Neuron (in vitro differentiated cells): Measurements from ENCODE around the gene PSIP1.
A peak's percentile ranks its signal among the peaks of the same experiment; 100 is the strongest.

ENCODE experiments used
- H2AFZ ChIP-seq: one replicate; pipeline ENCODE4 v1.6.1; 2013; ENCODE audit warnings: low read depth, mild to moderate bottlenecking, inconsistent platforms, low read length, moderate library complexity
- H3K27me3 ChIP-seq: one replicate; pipeline ENCODE4 v1.6.1; 2013; ENCODE audit warnings: low read length; ENCODE audit not compliant: insufficient read depth
- H3K36me3 ChIP-seq: one replicate; pipeline ENCODE4 v1.6.1; 2013; ENCODE audit warnings: low read length; ENCODE audit not compliant: insufficient read depth
- H3K4me1 ChIP-seq: one replicate; pipeline ENCODE4 v1.6.1; 2013; ENCODE audit warnings: low read length; ENCODE audit not compliant: insufficient read depth
- H3K4me3 ChIP-seq: 2 replicates; pipeline ENCODE4 v1.5.1; 2013; ENCODE audit warnings: mild to moderate bottlenecking, low read length, moderate library complexity
- H3K9me3 ChIP-seq: one replicate; pipeline ENCODE4 v1.6.1; 2013; ENCODE audit warnings: low read length

The PSIP1 gene

DNA sequence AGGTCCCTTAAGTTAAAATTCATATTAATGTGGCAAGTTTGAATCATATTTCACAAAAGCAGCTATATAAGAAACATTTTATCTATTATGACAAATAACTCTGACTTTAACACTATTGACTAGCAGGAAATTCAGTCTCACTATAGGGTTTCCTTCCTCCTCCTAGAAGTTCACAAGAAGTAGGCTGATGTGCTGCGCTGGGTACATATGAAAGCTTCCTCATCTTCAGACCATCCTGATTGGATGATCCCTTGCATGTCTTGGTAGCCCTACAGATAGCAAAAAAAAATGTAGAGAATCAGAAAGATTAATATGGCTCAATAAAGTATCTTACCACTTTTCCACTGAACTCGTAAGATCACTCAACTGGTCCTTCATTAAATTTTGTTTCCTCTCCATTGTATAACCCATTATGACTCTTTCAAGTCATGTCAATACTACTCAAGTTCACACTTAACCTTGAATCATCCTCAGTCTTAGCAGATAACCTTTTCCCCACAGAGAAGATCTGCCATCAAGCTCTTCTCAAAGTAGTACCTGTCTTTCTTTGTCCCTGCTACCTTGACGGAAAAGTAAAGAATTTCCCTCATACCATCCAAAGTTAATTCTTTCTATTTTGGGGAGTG is 11.5 kb upstream of the PSIP1 start:
- H3K4me1 ChIP-seq, result no peaks in the 10 kb centered on the region
- no peaks in the 10 kb centered on the region for H3K9me3 ChIP-seq
- no peaks in the 10 kb centered on the region for H3K36me3 ChIP-seq
- no peak overlapping the region for H2AFZ ChIP-seq
- H3K27me3 ChIP-seq, result no peaks in the 10 kb centered on the region
- H3K4me3 ChIP-seq, result no peak overlapping the region

DNA sequence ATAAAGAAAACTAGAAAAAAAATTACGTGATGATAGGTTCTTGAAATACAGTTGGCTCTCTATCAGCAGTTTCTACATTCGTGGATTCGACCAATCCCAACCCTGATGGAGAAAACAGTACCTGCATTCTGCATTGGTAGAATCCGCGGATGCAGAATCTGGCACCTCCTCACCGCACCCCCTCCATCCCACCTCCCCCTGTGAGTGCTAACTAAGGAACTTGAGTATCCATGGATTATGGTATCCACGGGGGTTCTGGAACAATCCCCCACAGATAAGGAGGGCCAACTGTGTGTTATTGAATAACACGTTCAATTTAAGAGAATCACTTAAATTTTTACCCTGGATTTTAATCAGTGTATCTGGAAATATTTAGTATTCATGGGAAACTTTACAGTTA is 10.5 kb upstream of the PSIP1 start:
- no peaks in the 10 kb centered on the region for H3K9me3 ChIP-seq
- no peak overlapping the region for H2AFZ ChIP-seq
- no peaks in the 10 kb centered on the region for H3K27me3 ChIP-seq
- no peak overlapping the region for H3K4me3 ChIP-seq
- H3K4me1 ChIP-seq, result no peaks in the 10 kb centered on the region
- no peaks in the 10 kb centered on the region for H3K36me3 ChIP-seq

- Histone ChIP-seq H3K9me3 (no peaks in the 10 kb centered on the region), H3K4me1 (no peaks in the 10 kb centered on the region), H2AFZ (no peak overlapping the region), H3K27me3 (no peaks in the 10 kb centered on the region), H3K4me3 (no peak overlapping the region), H3K36me3 (no peaks in the 10 kb centered on the region)
These were observed 9.1 kb upstream of the PSIP1 start for GRCh38 chr9:15519831-15520230.

GRCh38 chr9:15513335-15513734 is 2.6 kb upstream of the PSIP1 start:
- Histone ChIP-seq H3K36me3 (peaks cover 6% of the 10 kb centered on the region), H3K4me1 (peaks cover 25% of the 10 kb centered on the region), H3K4me3 (no peak overlapping the region), H3K9me3 (no peaks in the 10 kb centered on the region), H2AFZ (no peak overlapping the region), H3K27me3 (no peaks in the 10 kb centered on the region)

DNA sequence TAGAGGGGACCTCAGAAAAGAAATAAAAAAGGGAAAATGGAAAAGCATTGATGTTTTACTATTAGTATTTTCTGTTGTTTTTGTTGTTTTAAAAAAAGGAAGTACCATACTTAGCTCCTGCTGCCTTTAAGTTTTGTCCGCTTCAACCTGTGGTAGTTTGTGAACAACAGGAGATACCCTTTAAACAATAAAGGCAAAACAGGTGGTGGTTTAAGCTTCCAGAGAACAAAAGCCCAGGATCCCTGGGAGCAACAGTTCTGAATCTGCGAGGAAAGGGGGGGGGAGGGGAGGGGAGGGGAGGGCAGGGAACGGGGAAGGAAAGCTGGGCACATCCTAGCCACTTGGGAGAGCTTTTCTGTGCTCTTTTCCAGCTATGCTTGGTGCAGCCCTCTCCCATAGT is 2.1 kb upstream of the PSIP1 start:
- no peaks in the 10 kb centered on the region for H3K27me3 ChIP-seq
- H3K36me3 ChIP-seq, result peaks cover 11% of the 10 kb centered on the region
- H3K4me1 ChIP-seq, result peaks cover 28% of the 10 kb centered on the region
- H3K4me3 ChIP-seq, result no peak overlapping the region
- H2AFZ ChIP-seq, result no peak overlapping the region
- H3K9me3 ChIP-seq, result no peaks in the 10 kb centered on the region

DNA sequence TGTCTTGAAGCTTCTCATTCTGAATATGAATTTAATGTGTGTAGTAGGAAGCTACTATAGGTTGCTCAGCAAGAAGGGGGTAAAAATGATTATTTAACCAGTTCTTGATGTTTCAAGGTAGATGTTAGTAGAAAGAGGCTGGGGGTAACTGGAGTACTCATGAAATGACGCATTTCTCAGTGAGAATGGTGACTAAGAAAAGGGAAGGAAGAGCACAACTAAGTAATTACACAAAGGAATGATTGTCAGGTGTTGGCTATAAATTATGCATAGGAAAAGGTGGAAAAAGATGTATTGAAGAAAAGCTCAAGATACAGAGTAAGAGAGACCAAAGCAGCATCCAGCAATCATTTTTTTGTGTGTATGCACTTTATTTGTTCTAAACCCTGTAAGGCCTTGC is 1.4 kb upstream of the PSIP1 start:
- H3K36me3 ChIP-seq, result peaks cover 17% of the 10 kb centered on the region
- H3K27me3 ChIP-seq, result no peaks in the 10 kb centered on the region
- peaks cover 28% of the 10 kb centered on the region for H3K4me1 ChIP-seq
- H3K4me3 ChIP-seq, result no peak overlapping the region
- H2AFZ ChIP-seq, result no peak overlapping the region
- H3K9me3 ChIP-seq, result no peaks in the 10 kb centered on the region

DNA sequence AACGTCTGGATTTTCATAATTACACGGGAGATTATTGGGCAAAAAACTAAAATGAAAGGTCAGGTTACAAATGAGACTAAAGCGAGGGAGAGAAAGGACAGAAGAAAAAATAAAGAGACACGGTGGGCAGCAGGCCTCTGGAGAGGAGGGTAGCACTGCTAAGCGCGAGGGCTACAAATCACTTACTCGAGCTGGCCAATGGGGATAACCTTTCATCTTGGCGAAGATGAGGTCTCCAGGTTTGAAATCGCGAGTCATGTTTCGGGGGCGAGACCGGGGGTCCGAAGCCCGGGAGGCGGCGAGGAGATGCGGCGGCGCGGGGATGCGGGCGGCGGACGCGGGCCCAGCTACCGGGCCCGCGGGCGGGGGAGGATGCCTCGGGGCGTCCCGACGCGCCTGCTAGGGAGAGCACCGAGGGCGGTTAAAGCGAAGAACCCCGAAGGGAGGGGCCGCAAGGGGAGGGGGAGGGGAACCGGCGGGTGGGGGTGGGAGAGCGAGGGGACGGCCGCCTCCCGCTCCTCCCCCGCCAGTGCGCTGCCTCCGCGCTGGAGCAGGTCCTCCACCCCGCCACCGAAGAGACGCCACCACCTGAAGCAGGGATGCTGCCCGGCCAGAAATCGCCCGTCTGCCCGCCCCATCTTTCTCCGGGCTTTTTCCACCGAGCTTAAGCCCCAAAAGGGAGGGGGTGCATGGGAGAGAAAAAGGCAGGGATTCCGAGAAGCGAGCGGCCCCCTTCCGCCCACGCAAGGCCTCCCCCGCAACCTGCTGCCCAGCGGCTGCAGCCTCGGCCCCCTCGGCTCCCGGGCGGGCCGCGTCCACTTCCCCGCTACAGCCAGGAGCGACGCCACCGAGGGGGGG is 610 bp downstream of the PSIP1 start:
- Histone ChIP-seq H3K4me3 (peak overlapping the region; percentile 81), H3K9me3 (no peaks in the 10 kb centered on the region), H3K4me1 (peaks cover 28% of the 10 kb centered on the region), H3K27me3 (no peaks in the 10 kb centered on the region), H2AFZ (peak overlapping the region; percentile 60), H3K36me3 (peaks cover 38% of the 10 kb centered on the region)

GRCh38 chr9:15505921-15506320 is 4.8 kb downstream of the PSIP1 start:
- Histone ChIP-seq H3K4me3 (no peak overlapping the region), H3K27me3 (no peaks in the 10 kb centered on the region), H3K9me3 (no peaks in the 10 kb centered on the region), H3K4me1 (peaks cover 15% of the 10 kb centered on the region), H3K36me3 (peaks cover 73% of the 10 kb centered on the region), H2AFZ (no peak overlapping the region)

DNA sequence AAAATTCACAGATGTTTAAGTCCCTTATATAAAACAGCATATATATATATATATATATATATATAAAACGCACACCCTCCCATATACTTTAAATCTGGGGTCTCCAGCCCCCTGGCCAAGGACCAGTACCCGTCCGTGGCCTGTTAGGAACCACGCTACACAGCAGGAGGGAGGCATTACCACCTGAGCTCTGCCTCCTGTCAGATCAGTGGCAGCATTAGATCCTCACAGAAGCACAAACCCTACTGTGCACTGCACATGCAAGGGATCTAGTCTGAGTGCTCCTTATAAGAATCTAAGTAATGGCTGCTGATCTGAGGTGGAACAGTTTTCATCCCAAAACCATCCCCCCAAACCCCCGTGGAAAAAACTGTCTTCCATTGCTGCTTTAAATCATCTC is 9.0 kb downstream of the PSIP1 start:
- H3K36me3 ChIP-seq, result peaks cover 75% of the 10 kb centered on the region

GRCh38 chr9:15501179-15501578 is 9.6 kb downstream of the PSIP1 start:
- no peak overlapping the region for H2AFZ ChIP-seq
- peaks cover 70% of the 10 kb centered on the region for H3K36me3 ChIP-seq
- no peaks in the 10 kb centered on the region for H3K9me3 ChIP-seq
- no peaks in the 10 kb centered on the region for H3K4me1 ChIP-seq
- no peaks in the 10 kb centered on the region for H3K27me3 ChIP-seq
- H3K4me3 ChIP-seq, result no peak overlapping the region

More for the DNA sequence above, 9.0 kb downstream of the PSIP1 start:
- Histone ChIP-seq H2AFZ (no peak overlapping the region), H3K27me3 (no peaks in the 10 kb centered on the region), H3K9me3 (no peaks in the 10 kb centered on the region), H3K4me3 (no peak overlapping the region), H3K4me1 (no peaks in the 10 kb centered on the region)

DNA sequence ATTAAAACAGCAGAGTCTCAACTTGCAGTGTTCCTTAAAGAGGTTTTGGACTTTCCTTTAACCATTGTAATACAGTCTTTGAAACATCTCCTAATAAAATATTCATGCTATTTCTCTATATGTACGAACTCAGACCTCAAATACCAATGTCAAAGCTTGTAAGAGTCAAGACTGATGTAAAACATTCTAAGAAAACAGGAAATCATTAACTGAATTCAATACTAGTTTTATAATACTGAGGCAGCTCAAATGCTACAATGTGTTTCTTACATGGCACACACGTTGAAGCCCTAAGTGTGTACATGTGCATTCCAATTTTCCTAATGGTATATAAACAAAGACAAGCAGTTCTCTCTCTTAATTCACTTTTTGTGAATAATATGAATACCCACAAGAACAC is 11.6 kb downstream of the PSIP1 start:
- H3K36me3 ChIP-seq, result peaks cover 56% of the 10 kb centered on the region
- no peak overlapping the region for H3K4me3 ChIP-seq
- H2AFZ ChIP-seq, result no peak overlapping the region
- no peaks in the 10 kb centered on the region for H3K9me3 ChIP-seq
- H3K27me3 ChIP-seq, result no peaks in the 10 kb centered on the region
- no peaks in the 10 kb centered on the region for H3K4me1 ChIP-seq

- no peaks in the 10 kb centered on the region for H3K27me3 ChIP-seq
- H3K4me1 ChIP-seq, result no peaks in the 10 kb centered on the region
- no peak overlapping the region for H3K4me3 ChIP-seq
- peaks cover 52% of the 10 kb centered on the region for H3K36me3 ChIP-seq
- no peak overlapping the region for H2AFZ ChIP-seq
- H3K9me3 ChIP-seq, result peaks cover 3% of the 10 kb centered on the region
These were observed 12.3 kb downstream of the PSIP1 start for GRCh38 chr9:15498246-15498995.

DNA sequence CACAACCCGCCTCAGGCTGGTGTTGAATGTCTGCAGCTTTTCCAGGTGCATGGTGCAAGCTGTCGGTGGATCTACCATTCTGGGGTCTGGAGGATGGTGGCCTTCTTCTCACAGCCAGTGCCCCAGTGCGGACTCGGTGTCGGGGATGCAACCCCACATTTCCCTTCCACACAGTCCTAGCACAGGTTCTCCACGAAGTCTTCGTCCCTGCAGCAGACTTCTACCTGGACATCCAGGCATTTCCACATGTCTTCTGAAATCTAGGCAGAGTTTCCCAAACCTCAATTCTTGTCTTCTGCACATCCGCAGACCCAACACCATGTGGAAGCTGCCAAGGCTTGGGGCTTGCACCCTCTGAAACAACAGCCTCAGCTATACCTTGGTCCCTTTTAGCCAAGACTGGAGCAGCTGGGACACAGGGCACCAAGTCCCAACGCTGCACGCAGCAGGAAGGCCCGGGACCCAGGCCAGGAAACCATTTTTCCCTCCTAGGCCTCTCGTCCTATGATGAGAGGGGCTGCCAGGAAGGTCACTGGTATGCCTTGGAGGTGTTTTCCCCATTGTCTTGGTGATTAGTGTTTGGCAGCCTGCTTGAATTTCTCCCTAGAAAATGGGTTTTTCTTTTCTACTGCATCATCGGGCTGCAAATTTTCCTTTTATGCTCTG is 18.2 kb downstream of the PSIP1 start:
- Histone ChIP-seq H3K27me3 (no peaks in the 10 kb centered on the region), H3K36me3 (peaks cover 48% of the 10 kb centered on the region), H2AFZ (no peak overlapping the region), H3K4me1 (no peaks in the 10 kb centered on the region), H3K9me3 (peaks cover 12% of the 10 kb centered on the region), H3K4me3 (no peak overlapping the region)
